AG08396 (cell line): ENCODE measurements around the gene ADGRL2.

ENCODE experiments used
- DNase-seq: peaks from one replicate; pipeline ENCODE4 v3.0.0; 2012; ENCODE audit warnings: low spot score, mixed read lengths

The ADGRL2 gene

DNA sequence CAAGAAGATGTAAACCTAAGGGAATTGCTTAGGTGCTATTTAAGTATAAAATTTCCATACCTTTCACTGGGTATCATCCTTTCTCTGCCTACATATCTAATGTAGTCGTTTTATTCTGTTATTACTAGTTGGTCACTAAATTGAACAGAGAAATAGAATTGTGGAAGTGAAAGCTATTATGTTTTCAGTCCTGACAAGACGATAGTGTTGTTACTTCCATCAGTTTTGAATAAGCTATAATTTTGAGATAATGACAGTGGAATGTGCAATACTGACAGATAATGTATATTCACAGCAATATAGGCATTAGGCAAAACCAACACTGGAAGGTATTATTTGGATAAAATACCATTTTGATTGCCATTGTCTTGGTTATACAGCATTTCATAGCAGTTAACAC, 181.8 kb downstream of the ADGRL2 start:
- no peak for DNase-seq

DNA sequence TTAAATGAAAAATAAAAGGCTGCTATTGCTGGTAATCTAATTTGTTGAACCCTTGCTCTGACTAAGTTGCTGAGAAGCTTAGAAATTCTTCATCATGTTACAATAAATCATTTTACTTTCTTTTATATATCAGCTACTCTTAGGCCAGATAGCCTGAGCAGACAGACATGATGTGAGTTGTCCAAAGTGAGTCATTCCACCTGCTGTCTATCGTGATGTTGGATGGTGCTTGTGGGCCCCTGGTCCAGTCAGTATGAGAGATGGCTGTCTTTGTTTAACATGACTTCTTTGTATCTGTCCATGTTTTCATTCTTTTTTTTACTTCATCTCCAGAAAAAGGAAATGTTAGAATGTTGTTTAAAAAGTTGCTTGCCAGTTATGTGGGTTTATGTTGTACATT, 188.8 kb downstream of the ADGRL2 start:
- DNase-seq: no peak

DNA sequence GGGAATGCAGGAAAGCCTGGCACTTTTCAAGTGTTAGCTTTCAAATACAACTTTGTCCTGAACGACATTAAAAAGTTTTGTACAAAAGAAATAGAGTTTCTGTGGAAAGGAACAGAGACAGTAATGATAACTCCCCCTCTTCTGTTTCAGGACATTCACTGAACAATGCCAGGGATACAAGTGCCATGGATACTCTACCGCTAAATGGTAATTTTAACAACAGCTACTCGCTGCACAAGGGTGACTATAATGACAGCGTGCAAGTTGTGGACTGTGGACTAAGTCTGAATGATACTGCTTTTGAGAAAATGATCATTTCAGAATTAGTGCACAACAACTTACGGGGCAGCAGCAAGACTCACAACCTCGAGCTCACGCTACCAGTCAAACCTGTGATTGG, 189.5 kb downstream of the ADGRL2 start:
- DNase-seq: no peak

- DNase-seq: no peak
These were observed 197.4 kb downstream of the ADGRL2 start for GRCh38 chr1:81998165-81998564.

DNA sequence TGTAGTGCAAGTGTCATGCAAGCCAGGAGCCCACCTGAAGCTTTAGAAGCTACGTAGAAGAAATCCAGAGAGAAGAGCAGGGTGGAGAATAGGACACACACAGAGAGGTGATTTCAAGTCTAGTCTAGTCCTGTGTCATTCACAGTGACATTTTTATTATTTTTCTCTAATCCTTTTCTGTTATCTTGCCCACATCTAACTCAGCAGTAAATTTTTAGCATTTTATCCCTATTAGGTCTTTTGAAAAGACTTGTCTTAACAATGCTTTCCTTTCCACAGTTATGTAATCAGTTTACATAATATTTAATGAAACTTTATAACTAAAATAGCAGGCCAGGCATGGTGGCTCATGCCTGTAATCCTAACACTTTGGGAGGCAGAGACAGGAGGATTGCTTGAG, 198.6 kb downstream of the ADGRL2 start:
- DNase-seq: no peak

- no peak for DNase-seq
These were observed 199.5 kb downstream of the ADGRL2 start for GRCh38 chr1:82000221-82000620.

GRCh38 chr1:82001345-82001744, 200.6 kb downstream of the ADGRL2 start:
- DNase-seq: no peak

- DNase-seq: no peak
These were observed 207.1 kb downstream of the ADGRL2 start for GRCh38 chr1:82007804-82008203.

- no peak for DNase-seq
These were observed 213.0 kb downstream of the ADGRL2 start for GRCh38 chr1:82013702-82014101.

DNA sequence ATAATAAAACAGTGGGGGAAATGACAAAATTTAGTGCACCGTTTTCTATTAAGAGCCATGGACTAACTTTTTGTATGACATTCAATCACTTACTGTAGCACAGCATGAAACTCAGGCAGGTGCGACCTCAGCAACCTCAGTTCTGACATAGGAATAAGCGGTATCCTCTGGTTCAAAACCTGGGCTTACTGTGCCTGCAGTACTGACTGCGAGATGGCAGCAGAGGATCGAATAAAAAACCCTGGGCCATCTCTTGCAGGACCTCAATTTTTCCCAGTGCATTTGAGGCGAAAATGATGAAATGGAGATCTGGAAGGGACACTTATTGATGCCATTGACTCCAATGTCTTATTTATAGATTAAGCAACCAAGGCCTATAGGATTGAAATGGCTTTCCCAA, 214.7 kb downstream of the ADGRL2 start:
- no peak for DNase-seq

- no peak for DNase-seq
These were observed 217.6 kb downstream of the ADGRL2 start for GRCh38 chr1:82018319-82018718.

DNA sequence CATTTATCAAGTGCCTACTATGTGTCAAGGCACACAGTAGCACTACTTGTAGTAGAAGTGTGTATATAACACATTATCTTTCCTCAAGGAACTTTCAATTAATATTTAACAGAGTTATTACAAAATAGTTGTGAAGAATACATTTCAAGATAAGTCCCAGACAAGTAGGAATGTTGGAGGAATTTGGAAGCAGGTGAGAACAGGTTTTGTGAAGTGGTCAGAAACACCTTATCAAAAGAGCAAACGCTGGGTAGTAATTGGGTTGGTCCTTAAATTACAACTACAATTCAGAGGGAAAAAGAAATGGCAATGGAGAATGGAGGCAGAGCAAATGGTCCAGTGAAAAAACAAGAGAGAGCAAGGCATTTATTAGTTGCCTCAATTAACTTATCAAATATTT, 218.8 kb downstream of the ADGRL2 start:
- no peak for DNase-seq

DNA sequence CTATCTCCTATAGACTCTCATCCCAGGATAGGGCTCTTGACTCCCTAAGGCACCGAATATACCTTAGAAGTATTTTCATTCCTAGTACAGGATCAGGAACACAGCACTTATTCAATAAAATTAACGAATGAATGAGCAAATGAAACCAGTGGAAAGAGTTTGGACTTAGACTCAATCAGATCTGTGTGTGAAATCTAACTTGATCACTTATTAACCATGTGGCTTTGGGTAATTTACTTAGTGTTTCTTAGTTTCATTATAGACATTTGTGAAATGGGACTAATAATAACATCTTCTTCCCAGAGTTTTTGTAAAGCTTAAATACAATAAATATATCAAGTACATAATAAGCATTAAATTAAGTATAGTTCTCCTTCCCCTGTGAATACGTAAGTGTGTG, 230.1 kb downstream of the ADGRL2 start:
- no peak for DNase-seq

- no peak for DNase-seq
These were observed 231.3 kb downstream of the ADGRL2 start for GRCh38 chr1:82032068-82032467.

DNA sequence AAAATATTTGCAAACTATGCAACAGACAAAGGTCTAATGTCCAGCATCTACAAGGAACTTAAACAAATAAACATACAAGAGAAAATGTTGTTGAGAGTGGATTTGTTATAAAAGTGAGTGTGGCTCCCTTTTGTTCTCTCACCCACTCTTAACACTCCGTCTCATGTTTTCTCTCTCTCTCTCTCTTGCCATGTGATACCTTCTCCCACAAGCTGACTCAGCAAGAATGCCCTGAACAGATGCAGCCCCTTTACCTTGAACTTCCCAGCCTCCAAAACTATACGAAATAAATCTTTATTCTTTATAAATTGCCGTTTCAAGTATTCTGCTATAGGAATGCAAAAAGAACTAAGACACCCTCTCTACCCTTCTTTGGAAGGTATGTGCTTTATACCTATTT, 234.1 kb downstream of the ADGRL2 start:
- no peak for DNase-seq
